HL-60 (cell line): ENCODE measurements around the gene SLC4A4.

Experiments
- DNase-seq, 2 experiments: peaks; one replicate each; pipeline ENCODE4 v3.0.0-alpha.2; 2010 to 2020; ENCODE audit warnings: low read depth in 1 of 2, low spot score in 1 of 2
- H3K27ac ChIP-seq: fragments of 250-450 bp; sonication (Bioruptor Pico); replicated peaks from 2 replicates; pipeline ENCODE4 v1.5.1; 2020; ENCODE audit warnings: mild to moderate bottlenecking, moderate library complexity
- H3K27me3 ChIP-seq: fragments of 250-450 bp; sonication (Bioruptor Pico); 2 replicates; pipeline ENCODE4 v1.5.1; 2021; ENCODE audit warnings: mild to moderate bottlenecking, moderate library complexity; ENCODE audit not compliant: insufficient read depth, poor library complexity, severe bottlenecking
- H3K4me3 ChIP-seq: replicated peaks from 2 replicates; pipeline ENCODE4 v1.5.1; 2011; ENCODE audit warnings: mild to moderate bottlenecking, control low read depth, low read length; ENCODE audit not compliant: insufficient read depth
- GABPA ChIP-seq: IDR thresholded peaks from 2 replicates; pipeline ENCODE4 v1.6.1; 2012; ENCODE audit warnings: low read depth
- POLR2AphosphoS5 ChIP-seq: IDR thresholded peaks from 2 replicates; pipeline ENCODE4 v1.6.1; 2012; ENCODE audit warnings: low read depth
- SPI1 ChIP-seq: IDR thresholded peaks from 2 replicates; pipeline ENCODE4 v1.6.1; 2012; ENCODE audit warnings: low read depth, mild to moderate bottlenecking, borderline replicate concordance
- TF ChIP-seq, protein P1 (sequence below): IDR thresholded peaks from 2 replicates; pipeline ENCODE4 v1.6.1; 2012; ENCODE audit warnings: low read depth; ENCODE audit not compliant: insufficient replicate concordance
- TF ChIP-seq, protein P2 (sequence below): IDR thresholded peaks from one replicate; pipeline ENCODE4 v1.5.1; 2011; ENCODE audit warnings: low read length, control low read depth, inconsistent platforms; ENCODE audit not compliant: insufficient read depth

SLC4A4 gene

DNA sequence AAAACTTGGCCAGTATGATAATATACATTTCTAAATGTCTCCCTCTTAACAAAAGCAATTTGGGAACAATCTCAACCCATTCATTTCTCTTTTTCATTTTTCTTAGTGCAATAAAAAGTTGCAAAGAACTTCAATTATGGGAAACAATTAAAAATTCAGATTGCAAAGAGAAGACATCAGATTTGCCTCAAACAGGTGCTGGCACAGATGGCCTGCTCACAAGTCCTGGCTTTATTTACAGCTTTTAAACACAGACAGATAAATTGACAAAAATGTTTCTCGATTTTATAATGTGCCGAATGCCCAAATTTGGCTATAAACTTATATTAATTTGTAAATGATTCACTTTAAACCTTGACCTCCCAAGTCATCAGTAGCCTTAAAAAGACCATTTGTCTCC is 28.7 kb downstream of the SLC4A4 start:
- DNase-seq = no peak
- TF ChIP-seq, protein P1, sequence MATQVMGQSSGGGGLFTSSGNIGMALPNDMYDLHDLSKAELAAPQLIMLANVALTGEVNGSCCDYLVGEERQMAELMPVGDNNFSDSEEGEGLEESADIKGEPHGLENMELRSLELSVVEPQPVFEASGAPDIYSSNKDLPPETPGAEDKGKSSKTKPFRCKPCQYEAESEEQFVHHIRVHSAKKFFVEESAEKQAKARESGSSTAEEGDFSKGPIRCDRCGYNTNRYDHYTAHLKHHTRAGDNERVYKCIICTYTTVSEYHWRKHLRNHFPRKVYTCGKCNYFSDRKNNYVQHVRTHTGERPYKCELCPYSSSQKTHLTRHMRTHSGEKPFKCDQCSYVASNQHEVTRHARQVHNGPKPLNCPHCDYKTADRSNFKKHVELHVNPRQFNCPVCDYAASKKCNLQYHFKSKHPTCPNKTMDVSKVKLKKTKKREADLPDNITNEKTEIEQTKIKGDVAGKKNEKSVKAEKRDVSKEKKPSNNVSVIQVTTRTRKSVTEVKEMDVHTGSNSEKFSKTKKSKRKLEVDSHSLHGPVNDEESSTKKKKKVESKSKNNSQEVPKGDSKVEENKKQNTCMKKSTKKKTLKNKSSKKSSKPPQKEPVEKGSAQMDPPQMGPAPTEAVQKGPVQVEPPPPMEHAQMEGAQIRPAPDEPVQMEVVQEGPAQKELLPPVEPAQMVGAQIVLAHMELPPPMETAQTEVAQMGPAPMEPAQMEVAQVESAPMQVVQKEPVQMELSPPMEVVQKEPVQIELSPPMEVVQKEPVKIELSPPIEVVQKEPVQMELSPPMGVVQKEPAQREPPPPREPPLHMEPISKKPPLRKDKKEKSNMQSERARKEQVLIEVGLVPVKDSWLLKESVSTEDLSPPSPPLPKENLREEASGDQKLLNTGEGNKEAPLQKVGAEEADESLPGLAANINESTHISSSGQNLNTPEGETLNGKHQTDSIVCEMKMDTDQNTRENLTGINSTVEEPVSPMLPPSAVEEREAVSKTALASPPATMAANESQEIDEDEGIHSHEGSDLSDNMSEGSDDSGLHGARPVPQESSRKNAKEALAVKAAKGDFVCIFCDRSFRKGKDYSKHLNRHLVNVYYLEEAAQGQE = no peak
- TF ChIP-seq SPI1 = no peak
- TF ChIP-seq, protein P2, sequence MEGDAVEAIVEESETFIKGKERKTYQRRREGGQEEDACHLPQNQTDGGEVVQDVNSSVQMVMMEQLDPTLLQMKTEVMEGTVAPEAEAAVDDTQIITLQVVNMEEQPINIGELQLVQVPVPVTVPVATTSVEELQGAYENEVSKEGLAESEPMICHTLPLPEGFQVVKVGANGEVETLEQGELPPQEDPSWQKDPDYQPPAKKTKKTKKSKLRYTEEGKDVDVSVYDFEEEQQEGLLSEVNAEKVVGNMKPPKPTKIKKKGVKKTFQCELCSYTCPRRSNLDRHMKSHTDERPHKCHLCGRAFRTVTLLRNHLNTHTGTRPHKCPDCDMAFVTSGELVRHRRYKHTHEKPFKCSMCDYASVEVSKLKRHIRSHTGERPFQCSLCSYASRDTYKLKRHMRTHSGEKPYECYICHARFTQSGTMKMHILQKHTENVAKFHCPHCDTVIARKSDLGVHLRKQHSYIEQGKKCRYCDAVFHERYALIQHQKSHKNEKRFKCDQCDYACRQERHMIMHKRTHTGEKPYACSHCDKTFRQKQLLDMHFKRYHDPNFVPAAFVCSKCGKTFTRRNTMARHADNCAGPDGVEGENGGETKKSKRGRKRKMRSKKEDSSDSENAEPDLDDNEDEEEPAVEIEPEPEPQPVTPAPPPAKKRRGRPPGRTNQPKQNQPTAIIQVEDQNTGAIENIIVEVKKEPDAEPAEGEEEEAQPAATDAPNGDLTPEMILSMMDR = no peak
- no peak for TF ChIP-seq POLR2AphosphoS5
- no peak for TF ChIP-seq GABPA
- H3K27me3 ChIP-seq = no peaks in the 10 kb centered on the region
- H3K27ac ChIP-seq = no peak overlapping the region
- H3K4me3 ChIP-seq = no peak overlapping the region

DNA sequence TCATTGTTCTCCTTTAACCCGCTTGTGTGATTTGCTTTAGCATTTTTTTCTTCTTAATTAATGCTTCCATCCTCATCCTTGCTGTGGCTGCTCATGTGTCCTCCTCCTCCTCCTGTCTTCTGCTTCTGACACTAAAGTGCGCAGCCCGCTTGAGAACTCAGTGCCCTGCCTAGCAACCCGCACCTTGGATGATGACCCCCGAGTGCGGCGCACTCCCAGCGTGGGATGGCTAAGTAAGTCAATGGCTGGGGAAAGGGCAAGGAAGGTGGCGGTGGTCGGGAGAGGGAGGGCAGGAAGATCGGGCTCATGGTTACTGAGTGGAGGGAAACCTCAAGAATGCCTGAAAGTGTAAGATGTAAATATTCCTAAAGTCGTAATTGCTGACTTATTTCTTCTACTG is 30.1 kb downstream of the SLC4A4 start:
- DNase-seq = no peak
- H3K27me3 ChIP-seq = no peaks in the 10 kb centered on the region
- no peak overlapping the region for H3K4me3 ChIP-seq
- TF ChIP-seq SPI1 (no peak), GABPA (no peak), POLR2AphosphoS5 (no peak)
- TF ChIP-seq, protein P2 = no peak
- TF ChIP-seq, protein P1 = no peak
- no peak overlapping the region for H3K27ac ChIP-seq

DNA sequence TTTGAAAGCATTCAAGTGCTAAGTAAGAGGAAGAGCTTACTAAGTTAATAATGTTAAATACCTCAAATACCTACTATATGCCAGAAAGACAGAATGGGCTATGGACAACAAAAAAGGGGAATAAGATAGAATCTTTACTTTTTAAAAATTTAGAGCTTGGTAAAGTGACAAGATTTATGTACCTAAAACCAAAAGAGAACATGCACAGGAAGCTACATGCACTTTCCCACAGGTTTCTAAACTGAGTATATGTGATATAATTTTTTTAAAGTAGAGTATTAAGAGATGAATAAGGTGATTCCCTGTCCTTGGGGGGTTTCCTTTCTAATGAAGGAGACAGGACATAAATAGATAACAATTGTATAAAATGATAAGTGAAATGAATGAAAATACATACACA is 30.7 kb downstream of the SLC4A4 start:
- H3K27ac ChIP-seq = no peak overlapping the region
- DNase-seq = no peak
- H3K27me3 ChIP-seq = no peaks in the 10 kb centered on the region
- TF ChIP-seq, protein P2 = no peak
- H3K4me3 ChIP-seq = no peak overlapping the region

DNA sequence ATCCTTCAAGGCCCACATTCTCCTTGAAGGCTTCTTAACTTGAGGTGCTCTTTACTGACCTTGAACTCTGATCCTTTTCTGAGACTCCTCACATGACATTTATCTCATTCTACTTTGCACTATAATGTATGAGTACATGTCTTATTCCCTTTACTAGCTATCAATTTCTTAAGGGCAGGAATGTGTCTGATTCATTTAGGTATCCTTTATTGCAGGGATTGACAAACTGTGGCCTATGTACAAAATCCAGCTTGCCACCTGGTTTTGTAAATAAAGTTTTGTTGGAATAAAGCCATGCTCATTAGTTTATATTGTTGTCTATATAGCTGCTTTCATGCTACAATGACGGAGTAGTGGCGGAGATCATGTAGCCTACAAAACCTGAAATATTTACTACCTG is 36.7 kb downstream of the SLC4A4 start:
- H3K27ac ChIP-seq = no peak overlapping the region
- DNase-seq = no peak
- no peaks in the 10 kb centered on the region for H3K27me3 ChIP-seq
- no peak overlapping the region for H3K4me3 ChIP-seq
- TF ChIP-seq, protein P1 = no peak
- TF ChIP-seq GABPA = no peak
- TF ChIP-seq, protein P2 = no peak
- TF ChIP-seq SPI1 = no peak
- TF ChIP-seq POLR2AphosphoS5 = no peak
